Measurements from ENCODE around the gene CCT3.
A peak's percentile ranks its signal among the peaks of the same experiment; 100 is the strongest.

The CCT3 gene

DNA sequence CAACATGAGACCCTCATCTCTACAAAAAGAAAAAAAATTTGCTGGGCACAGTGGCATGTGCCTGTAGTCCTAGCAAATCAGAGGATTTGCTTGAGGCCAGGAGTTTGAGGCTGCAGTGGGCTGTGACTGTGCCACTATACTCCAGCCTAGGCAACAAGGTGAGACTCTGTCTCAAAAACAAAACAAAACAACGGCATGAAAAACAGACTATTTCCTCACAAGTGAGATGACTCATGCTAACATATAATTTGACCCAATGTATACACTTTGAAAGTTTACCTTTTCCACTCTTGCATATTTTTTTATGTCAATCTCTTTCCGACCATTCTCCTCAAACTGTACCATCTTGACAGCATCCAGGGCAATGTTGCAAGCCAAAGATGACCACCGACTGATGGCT lies 17.5 kb downstream of the CCT3 start:
- no peak for DNase-seq

DNA sequence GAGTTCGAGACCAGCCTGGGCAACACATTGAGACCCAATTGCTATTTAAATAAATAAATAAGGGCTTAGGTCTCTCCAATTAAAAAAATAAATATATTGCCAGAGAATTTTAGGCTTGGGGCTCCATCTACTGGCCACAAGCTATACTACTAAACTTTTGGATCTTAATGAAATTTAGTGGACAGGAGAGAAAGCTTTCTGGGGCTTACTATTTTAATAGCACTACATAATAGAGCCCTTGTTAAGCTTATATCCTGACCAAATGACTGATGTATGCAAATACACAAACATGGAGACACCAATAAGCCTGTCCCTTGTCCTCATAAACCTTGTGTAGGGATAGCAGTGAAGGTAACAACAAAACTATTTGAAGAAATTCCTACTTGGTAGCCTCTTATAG lies 18.4 kb downstream of the CCT3 start:
- DNase-seq, result no peak

DNA sequence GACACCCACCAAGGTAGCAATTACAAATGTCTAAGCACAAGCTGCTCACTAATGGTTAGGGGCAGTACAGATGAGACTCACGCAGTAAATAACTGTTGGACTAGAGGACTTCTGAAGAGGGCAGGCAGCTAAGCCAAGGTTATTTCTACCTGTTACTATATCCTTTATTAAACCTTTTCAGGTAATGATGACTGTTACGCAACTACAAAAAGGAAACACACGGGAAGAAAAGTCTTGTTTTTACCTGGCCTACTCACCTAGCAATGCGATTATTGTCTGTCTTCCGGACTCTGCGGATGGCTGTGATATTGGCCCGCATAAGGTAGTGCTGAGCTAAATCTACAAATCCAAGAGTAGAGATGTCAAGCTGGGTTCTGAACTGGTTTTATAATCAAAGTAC lies 21.2 kb downstream of the CCT3 start:
- DNase-seq, result no peak

DNA sequence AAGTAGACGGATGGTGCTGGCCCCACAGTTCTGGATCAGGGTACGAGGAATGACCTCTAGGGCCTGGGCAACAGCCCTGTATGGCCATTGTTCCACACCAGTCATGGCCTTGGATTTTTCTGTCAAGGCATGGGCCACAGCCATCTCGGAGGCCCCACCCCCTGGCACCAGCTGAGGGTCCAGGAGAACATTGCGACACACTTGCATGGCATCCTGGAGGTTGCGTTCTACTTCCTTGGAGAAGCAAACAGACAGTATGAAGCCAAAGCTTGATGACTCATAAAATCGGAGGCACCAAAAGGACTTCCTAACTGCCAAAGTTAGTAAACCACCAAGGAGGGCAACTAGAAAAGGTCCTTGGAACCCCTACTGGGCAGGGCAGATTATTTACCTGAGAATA lies 27.1 kb downstream of the CCT3 start:
- no peak for DNase-seq

DNA sequence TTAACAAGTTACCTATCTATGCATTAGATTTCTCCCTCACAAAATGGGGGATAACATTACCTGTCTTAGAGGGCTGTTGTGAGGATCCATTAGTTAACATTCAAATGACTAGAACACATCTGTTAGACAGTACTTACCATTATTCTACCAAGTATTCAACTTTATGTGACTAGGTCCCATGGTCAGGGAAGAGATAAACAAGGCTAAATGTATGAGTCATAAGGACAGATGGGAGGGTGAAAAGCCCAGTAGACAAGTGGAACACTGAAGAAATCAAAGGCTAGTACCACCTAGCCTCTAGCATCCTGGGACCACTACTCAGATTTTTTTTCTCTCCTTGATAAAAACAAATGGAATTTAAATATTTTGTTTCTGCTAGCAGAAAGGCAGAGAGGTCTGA lies 30.0 kb downstream of the CCT3 start:
- DNase-seq, result no peak

DNA sequence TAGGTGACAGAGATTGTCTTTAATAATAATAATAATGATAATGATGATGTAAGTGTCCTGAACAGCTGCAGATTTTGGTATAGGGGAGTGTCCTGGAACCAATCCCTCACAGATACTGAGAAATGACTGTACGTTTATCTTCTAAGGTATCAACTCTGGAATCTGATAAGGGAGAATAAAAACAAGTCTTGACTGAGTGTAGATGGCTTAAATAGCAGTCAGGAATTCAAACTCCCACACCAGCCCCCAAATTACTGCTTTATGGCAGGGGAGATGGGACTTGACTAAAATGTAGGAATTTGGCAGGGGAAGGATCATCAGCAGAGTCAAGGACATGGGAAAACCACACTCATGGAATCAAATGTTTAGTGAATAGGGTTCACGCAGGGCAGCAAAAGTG lies 32.9 kb downstream of the CCT3 start:
- no peak for DNase-seq

DNA sequence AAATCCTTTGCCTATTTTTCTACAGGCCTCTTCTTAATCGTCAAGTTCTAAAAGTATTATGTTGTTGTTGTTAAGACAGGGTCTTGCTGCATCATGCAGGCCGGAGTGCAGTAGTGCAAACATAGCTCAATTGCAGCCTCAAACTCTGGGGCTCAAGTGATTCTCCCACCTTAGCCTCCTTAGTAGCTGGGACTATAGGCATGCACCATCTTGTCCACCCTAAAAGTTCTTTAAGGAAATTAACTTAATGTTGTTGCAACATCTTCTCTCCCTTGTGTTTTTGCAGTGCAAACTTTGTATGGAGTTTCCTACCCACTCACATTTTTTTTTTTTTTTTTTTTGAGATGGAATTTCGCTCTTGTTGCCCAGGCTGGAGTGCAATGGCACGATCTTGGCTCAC lies 34.9 kb downstream of the CCT3 start:
- DNase-seq, result no peak

DNA sequence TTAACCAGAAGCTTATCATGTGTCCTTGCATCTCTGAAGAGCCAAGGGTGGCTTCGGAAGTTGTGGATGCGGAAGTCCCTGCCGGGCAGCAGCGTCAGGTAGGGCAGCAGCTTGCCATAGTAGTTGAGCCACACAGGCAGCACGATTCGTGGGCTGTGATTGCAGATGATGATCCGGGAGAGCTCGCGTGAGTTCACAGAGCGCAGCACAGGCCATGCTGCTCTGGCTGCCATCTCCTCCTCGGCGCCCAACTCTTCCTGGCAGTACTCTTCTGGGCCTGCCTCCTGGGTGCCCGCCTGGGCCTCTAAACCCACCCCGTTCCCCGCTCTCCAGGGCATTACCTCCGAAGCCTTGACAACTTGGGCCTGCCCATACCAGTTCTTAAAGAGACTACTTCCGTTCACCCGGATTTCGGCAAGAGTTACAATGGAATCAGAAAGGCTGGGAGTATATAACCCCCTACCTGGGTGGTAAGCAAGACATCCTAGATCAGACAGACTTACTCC lies 39.2 kb downstream of the CCT3 start, which contains the start of gene VHLL:
VHLL (minus strand) TSS at position 456 of the 506 bp plus-strand sequence; CDS start at position 338, 118 bp downstream.
- DNase-seq, result no peak

DNA sequence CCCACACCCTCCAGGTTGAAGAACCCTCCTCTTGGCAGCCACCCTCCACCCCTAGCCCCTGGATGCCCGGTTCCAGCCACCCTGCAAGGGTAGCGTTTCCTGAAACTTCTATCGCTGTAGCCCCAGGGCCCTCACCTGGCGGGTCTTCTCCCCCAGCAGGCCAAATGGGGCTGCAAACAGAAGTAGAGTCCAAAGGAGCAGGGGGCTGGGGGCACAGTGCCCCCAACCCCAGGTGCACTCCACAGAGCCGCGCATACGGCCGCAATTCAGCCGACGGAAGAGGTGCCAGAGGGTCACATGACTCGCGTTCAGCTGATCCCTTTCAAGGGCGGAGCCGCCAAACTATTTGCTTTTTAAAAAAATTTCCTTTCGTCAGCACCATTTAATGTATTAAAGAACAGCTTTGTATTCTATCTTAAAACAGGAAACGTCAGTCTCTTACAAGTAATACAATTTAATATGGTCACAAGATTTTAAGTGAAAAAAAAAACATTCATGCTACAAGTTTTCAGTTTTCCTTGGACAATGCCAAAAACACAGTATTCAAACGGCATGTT lies 42.6 kb downstream of the CCT3 start, which contains the start of gene GLMP:
GLMP (minus strand) TSS at position 289 of the 557 bp plus-strand sequence; CDS start at position 255, 34 bp downstream.
- peak; percentile 80 for DNase-seq

DNA sequence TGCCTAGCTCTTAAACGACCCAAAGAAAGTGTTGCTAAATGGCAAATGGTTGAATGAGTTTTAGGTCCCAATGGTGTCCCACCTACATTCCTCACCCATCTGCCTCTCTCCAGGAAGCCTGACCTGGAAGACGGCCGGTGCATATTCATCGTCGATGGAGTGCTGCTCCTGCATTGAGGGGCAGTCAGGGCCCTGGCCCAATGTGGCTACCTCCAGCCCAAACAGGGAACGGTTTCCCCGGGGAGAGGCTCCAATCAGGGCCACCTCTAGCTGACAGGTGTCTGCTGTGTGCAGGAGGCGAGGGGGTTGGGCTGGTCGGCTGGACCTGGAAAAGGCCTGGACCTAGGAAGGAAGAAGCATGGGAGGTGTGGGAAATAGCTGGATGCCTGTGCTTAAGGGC lies 44.2 kb downstream of the CCT3 start:
- DNase-seq, result no peak

DNA sequence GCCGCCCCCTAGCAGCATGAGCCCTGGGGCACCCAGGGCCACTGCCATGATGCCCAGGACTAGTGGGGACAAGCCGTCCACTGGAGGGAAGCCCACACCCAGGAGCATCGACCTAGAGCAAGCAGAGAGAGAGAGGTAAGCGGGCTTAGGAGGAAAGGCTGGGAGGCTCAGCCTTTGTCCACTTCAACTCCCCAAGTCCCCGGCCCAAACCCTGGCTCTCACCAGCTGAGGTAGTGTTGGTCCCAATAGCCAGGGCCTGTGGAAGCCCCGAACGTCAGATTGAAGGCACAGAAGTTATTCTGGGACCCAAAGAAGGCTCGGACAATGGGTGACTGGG lies 45.0 kb downstream of the CCT3 start:
- DNase-seq, result no peak

DNA sequence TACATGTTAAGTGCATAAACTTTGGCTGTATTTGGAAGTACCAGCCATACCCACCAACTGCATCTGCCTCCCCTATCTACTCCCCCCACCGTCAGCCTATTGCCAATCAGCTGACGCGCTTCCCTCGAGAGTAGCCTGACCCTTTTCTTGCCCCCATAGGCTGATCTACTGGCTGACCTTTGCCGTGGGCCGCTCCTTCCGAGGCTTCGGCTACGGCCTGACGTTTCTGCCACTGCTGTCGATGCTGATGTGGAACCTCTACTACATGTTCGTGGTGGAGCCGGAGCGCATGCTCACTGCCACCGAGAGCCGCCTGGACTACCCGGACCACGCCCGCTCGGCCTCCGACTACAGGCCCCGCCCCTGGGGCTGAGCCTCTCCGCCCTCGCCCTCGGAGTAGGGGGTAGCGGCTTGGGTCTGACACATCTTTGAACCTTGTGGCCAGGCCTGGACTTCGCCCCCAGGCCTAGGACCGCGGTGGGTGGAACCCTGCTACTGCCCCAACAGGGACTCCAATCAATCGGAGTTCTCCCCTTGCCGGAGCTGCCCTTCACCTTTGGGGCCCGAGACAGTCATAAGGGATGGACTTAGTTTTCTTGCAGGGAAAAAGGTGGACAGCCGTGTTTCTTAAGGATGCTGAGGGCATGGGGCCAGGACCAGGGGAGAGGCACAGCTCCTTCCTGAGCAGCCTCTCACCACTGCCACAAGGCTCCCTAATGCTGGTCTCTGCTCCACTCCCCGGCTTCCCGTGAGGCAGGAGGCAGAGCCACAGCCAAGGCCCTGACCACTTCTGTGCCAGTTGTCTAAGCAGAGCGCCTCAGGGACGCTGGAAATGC lies 46.6 kb downstream of the CCT3 start:
- DNase-seq, result peak; percentile 87

DNA sequence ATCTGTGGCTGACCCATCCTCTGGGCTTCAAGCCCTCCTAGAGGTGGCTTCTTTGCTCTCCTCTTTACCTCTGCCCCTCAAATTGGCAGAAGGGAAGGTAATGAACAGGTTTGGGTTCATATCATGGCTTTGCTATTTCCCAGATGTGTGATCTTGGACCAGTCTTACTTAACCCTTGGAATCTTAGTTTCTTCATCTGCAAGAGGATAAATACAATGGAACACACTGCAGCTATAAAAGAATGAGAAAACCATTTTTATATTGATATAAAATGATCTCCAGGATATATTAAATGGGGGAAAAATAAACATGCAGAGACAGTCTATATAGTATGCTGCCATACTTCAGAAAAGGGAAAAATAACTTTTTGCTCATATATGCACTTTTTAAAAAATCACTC lies 48.2 kb downstream of the CCT3 start:
- DNase-seq, result no peak

DNA sequence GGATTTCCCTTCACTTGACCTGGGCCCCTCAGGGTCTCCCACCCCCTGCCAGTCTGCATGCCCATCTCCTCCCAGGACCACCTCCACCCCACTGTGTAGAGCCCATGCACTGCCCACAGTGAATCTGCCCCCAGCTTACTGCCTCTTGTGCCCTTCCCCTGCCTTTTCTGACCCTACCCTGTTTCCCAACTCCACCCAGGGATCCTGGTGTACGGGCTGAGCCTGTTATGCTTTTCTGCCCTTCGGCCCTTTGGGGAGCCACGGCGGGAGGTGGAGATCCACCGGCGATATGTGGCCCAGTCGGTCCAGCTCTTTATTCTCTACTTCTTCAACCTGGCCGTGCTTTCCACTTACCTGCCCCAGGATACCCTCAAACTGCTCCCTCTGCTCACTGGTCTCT lies 52.0 kb downstream of the CCT3 start:
- no peak for DNase-seq

DNA sequence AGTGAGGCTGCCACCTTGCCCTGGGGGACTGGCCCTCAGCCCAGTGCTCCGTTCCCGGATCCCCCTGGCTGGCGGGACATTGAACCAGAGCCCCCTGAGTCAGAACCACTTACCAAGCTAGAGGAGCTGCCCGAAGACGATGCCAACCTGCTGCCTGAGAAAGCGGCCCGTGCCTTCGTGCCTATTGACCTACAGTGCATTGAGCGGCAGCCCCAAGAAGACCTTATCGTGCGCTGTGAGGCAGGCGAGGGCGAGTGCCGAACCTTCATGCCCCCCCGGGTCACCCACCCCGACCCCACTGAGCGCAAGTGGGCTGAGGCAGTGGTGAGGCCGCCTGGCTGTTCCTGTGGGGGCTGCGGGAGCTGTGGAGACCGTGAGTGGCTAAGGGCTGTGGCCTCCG lies 52.7 kb downstream of the CCT3 start:
- DNase-seq, result no peak

DNA sequence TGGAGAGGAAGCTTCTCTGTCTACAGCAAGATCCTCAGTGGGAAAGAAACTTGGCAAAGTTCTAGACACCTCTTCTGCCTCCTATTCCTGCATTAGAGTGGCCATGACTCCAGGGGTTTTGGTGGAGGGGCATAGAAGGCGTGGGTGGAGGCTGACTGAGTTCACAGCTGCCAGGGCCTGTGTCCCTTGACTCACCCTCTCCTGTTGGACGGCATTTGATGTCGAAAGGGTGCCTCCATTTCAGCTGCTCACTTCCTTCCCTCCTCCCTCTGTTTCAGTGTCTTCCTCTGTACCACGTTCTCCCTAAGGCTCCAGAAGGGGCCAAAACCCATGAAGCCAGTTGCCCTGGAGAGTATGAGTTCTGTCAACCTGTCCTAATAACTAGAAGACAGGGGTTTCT lies 53.3 kb downstream of the CCT3 start:
- no peak for DNase-seq

DNA sequence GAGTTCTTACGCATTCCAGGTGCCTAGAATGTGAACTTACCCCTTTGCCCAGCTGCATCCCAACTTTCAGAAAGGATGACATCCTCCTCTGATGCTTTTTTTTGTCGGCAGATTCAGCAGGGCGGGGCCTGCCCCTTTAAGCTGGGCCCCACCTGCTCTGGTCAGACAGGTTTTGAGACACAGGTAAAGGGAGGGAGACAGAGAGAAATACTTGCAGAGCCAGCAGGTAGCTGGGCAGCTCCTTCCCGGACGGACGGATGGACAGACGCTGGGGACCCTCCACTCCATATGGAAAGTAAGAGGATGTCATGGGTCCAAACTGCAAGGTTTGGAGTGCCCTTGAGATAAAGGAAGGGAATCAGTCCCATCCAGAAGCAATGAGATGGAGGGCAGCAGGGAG lies 54.0 kb downstream of the CCT3 start, which contains the start of gene TMEM79:
TMEM79 (plus strand) TSS at position 214 of the 400 bp plus-strand sequence. CDS start 902 bp downstream, outside the sequence.
- no peak for DNase-seq

DNA sequence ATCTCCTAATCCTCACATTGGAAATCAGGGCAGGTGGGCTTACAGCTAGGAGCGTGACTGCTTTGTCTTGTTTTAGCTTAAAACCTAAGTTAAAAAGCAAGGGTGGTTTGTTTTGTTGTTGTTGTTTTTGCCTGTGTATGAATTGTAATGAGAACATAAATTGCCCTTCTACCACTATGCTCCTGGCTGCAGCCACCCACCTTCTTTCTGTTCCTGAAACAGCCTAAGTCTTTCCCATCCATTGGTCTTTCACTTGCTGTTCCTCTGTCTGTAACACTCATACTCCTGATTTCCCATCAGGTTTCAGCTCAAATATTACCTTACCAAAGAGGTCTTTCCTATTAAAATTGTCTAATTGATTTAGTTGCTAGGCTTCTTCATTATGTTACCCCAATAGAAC lies 54.6 kb downstream of the CCT3 start:
- no peak for DNase-seq

DNA sequence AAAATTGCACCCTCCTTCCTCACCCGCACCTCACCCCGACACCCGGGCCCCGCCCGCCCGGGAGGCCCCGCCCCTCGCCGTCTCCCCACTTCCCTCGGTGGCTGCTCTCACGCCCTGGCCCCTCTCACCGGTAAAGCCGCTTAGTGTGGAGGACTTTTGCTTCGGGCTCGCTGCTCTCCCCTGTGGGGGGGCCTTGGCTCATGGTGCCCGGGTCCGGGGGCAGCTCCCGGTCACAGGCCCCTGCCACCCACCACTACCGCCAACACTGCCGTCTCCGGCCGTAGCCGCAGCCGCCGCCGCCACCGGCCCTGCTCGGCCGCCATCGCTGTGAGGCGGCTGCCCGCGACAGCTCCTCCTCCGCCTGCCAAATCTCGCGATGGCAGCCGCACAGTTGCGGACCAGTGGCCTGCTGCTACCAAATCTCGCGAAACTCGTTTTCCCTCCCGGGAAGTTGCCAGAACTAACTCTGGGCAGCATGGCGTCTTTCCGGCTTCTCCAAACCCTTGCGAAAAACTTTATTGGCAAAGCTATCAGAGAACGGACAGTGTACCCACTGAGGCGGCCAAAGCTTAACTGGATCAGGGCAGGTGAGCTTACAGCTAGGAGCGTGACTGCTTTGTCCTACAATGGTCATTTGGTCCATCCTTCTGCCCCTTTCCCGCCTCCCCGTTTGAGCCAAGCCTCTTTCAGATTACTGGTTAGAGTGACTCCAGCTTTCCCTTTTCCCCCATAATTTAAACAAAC lies 55.4 kb downstream of the CCT3 start, which contains the start of gene SMG5:
SMG5 (minus strand) TSS at position 347 of the 744 bp plus-strand sequence; CDS start at position 202, 145 bp downstream.
- peak; percentile 97 for DNase-seq

DNA sequence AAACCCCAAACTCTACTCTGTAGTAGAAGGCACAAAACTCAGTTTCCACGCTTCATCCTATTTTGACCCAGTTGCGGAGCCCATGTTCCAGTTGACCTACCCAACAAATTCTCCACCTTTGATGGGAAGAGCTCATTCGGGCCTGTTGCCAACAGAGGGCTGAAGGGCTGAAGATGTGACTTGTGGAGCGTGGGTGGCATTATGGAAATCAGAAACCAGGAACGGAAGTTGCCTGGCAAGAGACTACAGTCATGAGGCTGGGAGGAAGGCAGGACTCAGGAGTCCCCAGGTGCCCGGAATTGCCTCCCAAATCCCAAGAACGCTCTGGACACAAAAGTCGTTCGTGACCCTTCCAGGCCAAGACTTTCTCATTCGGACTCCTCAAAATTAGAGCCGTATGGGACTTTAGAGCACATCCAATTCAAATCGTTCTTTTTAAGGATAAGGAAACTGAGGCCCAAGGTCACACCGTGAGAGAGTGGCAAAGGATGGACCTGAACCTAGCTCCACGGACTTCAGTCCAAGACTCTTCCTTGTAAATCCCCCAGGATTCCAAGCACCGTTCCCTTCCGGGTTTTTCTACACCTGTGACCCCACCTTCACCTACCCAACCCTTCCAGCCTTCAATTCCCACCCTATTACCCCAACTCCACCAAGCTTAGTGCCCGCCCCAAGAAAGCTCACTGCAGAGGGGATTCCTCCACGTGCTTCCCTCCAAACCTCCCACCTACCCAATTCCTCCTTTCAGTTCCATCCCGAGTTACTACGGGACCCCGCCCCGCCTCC lies 56.2 kb downstream of the CCT3 start:
- DNase-seq, result no peak

DNA sequence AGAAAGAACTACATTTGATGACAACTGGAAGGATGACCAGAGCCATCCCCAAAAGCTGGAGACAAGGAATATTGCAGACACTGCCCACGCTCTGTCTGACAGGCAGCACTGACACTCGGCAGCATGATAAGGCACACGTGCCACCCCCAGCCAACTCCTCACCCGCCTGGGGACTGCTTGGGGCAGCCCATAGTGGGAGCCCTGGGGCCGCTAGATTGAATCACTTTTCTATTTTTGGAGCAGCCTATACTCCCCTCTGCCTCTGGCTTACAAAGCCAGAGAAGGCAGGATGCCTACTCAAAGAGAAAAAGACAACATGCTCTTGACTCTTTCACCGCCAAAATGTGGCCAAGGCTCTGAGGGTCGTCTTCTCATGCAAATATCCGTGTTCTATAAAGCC lies 56.8 kb downstream of the CCT3 start:
- no peak for DNase-seq

DNA sequence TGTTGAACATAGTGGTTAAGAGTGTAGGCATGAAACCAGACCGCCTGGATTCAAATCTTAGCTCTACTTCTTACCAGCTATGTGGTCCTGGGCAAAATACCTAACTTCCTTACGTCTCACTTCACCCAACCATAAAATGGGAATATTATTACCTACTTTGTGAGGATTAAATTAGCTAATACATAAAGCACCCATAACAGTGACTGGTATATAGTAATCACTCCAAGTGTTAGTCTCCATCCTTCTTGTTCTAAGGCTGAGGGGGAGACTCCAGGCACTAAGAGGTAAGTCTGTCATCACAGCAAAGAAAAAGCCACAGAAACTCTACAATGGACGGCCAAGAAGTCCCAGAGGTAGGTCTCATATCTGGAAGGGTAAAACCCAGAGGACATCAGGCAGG lies 58.3 kb downstream of the CCT3 start:
- DNase-seq, result no peak

DNA sequence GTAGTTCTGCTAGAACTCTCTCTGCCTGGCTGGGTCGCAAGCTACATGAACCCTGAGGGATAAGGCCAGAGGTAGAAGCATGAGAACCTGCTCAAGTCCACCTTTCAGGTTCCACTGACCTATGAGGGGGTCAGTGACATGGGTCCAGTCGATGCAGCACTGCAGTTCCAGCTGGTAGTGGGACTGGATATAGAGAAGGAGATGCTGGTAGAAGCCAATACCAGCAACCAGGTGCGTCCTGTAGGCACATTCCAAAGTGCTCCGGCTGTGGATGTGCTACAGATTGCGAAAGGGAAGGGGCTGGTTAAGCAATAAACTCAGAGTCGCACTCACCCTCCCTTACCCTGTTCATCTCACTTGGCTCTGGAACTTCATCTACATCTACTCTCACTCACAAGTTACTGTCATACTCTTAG lies 61.1 kb downstream of the CCT3 start:
- no peak for DNase-seq

Measured in right forelimb (tissue), 1 donor.